WTC11 (cell line): ENCODE results near the gene EDC4.

ENCODE experiments used
- CTCF ChIP-seq: fragments of 200-600 bp; IDR thresholded peaks from 2 replicates; pipeline ENCODE4 v1.8.0; 2022; ENCODE audit warnings: antibody characterized with exemption
- E2F4 ChIP-seq: sonication (generic); formaldehyde crosslinking; IDR thresholded peaks from 2 replicates; pipeline ENCODE4 v1.8.1; 2022; ENCODE audit warnings: low read depth, mild to moderate bottlenecking, moderate library complexity, missing genetic modification reagents, borderline replicate concordance
- JUN ChIP-seq: sonication (generic); formaldehyde crosslinking; IDR thresholded peaks from 2 replicates; pipeline ENCODE4 v1.8.0; 2023; ENCODE audit warnings: mild to moderate bottlenecking, missing genetic modification reagents
- MAX ChIP-seq: sonication (generic); formaldehyde crosslinking; IDR thresholded peaks from 2 replicates; pipeline ENCODE4 v1.8.0; 2022; ENCODE audit warnings: mild to moderate bottlenecking, missing genetic modification reagents
- NFE2L1 ChIP-seq: sonication (generic); formaldehyde crosslinking; IDR thresholded peaks from 2 replicates; pipeline ENCODE4 v1.8.1; 2023; ENCODE audit warnings: missing genetic modification reagents
- NR1H2 ChIP-seq: sonication (generic); formaldehyde crosslinking; IDR thresholded peaks from 2 replicates; pipeline ENCODE4 v1.9.0; 2021; ENCODE audit warnings: mild to moderate bottlenecking, moderate library complexity, missing genetic modification reagents
- STAT6 ChIP-seq: sonication (generic); formaldehyde crosslinking; conservative IDR thresholded peaks from 2 replicates; pipeline ENCODE4 v1.8.1; 2023; ENCODE audit warnings: mild to moderate bottlenecking, low read depth, missing genetic modification reagents, moderate library complexity
- TEAD4 ChIP-seq: sonication (generic); formaldehyde crosslinking; IDR thresholded peaks from 2 replicates; pipeline ENCODE4 v1.8.0; 2022; ENCODE audit warnings: mild to moderate bottlenecking, missing genetic modification reagents
- TP53 ChIP-seq: sonication (generic); formaldehyde crosslinking; IDR thresholded peaks from 2 replicates; pipeline ENCODE4 v1.8.1; 2023; ENCODE audit warnings: mild to moderate bottlenecking, missing genetic modification reagents
- ZBTB21 ChIP-seq: sonication (generic); formaldehyde crosslinking; IDR thresholded peaks from 2 replicates; pipeline ENCODE4 v1.8.1; 2023; ENCODE audit warnings: mild to moderate bottlenecking, missing genetic modification reagents, borderline replicate concordance
- ZNF121 ChIP-seq: sonication (generic); formaldehyde crosslinking; IDR thresholded peaks from 2 replicates; pipeline ENCODE4 v1.8.0; 2023; ENCODE audit warnings: missing genetic modification reagents
- ZNF138 ChIP-seq: sonication (generic); formaldehyde crosslinking; conservative IDR thresholded peaks from 2 replicates; pipeline ENCODE4 v1.8.1; 2022; ENCODE audit warnings: mild to moderate bottlenecking, moderate library complexity, missing genetic modification reagents
- ZNF512 ChIP-seq: sonication (generic); formaldehyde crosslinking; IDR thresholded peaks from 2 replicates; pipeline ENCODE4 v1.8.1; 2022; ENCODE audit warnings: missing genetic modification reagents, borderline replicate concordance

- TF ChIP-seq JUN (CRISPR knock-in tag): no peak
- TF ChIP-seq TEAD4 (CRISPR knock-in tag): no peak
- TF ChIP-seq CTCF: no peak
- no peak for TF ChIP-seq ZBTB21
- no peak for TF ChIP-seq NFE2L1 (CRISPR knock-in tag)
- TF ChIP-seq ZNF512 (CRISPR knock-in tag): no peak
- TF ChIP-seq ZNF121: no peak
- no peak for TF ChIP-seq ZNF138 (CRISPR knock-in tag)
- no peak for TF ChIP-seq NR1H2 (CRISPR knock-in tag)
- TF ChIP-seq MAX: no peak
- no peak for TF ChIP-seq E2F4 (CRISPR knock-in tag)
- no peak for TF ChIP-seq TP53 (CRISPR knock-in tag)
- no peak for TF ChIP-seq STAT6
These were observed 43.2 kb downstream of the EDC4 start for GRCh38 chr16:67915831-67916723.
